OCI-LY3 (cell line): ENCODE measurements around the gene SLC27A4.

Source experiments
- EZH2phosphoT487 ChIP-seq: fragments of 200-600 bp; shearing (Covaris generic); IDR thresholded peaks from 2 replicates; pipeline ENCODE4 v1.6.1; 2018; ENCODE audit warnings: antibody characterized with exemption, mixed run types, low read depth
- TF ChIP-seq, protein P1 (sequence below): fragments of 200-600, 300-600 bp; sonication (generic); IDR thresholded peaks from 2 replicates; pipeline ENCODE4 v1.5.1; 2014; ENCODE audit warnings: antibody characterized with exemption, low read length, low read depth

DNA sequence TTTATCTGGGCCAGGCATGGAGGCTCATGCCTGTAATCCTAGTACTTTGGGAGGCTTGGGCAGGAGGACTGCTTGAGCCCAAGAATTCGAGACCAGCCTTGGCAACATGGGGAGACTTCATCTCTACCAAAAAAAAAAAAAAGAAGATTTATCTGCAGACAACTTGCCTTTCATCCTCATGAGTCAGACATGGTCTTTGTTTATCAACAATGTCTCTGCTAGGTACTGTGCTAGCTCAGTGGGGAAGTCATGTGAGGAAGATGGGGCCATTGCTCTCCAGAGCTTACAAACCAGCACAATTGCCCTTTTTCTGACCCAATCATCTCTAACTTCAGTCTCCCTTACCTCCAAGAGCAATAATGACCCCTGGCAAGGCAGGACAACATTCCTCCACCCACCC is 32.5 kb downstream of the SLC27A4 start:
- TF ChIP-seq, protein P1, sequence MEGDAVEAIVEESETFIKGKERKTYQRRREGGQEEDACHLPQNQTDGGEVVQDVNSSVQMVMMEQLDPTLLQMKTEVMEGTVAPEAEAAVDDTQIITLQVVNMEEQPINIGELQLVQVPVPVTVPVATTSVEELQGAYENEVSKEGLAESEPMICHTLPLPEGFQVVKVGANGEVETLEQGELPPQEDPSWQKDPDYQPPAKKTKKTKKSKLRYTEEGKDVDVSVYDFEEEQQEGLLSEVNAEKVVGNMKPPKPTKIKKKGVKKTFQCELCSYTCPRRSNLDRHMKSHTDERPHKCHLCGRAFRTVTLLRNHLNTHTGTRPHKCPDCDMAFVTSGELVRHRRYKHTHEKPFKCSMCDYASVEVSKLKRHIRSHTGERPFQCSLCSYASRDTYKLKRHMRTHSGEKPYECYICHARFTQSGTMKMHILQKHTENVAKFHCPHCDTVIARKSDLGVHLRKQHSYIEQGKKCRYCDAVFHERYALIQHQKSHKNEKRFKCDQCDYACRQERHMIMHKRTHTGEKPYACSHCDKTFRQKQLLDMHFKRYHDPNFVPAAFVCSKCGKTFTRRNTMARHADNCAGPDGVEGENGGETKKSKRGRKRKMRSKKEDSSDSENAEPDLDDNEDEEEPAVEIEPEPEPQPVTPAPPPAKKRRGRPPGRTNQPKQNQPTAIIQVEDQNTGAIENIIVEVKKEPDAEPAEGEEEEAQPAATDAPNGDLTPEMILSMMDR, result no peak
- no peak for TF ChIP-seq EZH2phosphoT487
